Stomach (tissue), 4 donors: Measurements from ENCODE around the gene FADS3.

Experiments
- CTCF ChIP-seq, 7 experiments: fragments of 450-650 bp in 4 of 7; fragments of 200-600 bp in 3 of 7; sonication (generic) in 3 of 7; IDR thresholded peaks; one replicate each; pipeline ENCODE4 v1.5.1; 2016 to 2019; ENCODE audit warnings: antibody characterized with exemption in 7 of 7, control low read depth in 2 of 7, mild to moderate bottlenecking in 1 of 7
- EP300 ChIP-seq: sonication (generic); formaldehyde crosslinking; IDR thresholded peaks from one replicate; pipeline ENCODE4 v1.6.1; 2017; ENCODE audit warnings: antibody characterized with exemption
- POLR2A ChIP-seq, 4 donors: fragments of 450-650 bp; IDR thresholded peaks; one replicate each; pipeline ENCODE4 v1.6.1; 2016; ENCODE audit warnings: antibody characterized with exemption in 4 of 4, control low read depth in 2 of 4, mild to moderate bottlenecking in 1 of 4, moderate library complexity in 1 of 4
- POLR2AphosphoS5 ChIP-seq, 3 donors: sonication (generic); formaldehyde crosslinking; IDR thresholded peaks; one replicate each; pipeline ENCODE4 v1.6.1; 2016; ENCODE audit warnings: antibody characterized with exemption in 3 of 3

- TF ChIP-seq CTCF (IDR thresholded peaks at IDR 0.05) (no peak), POLR2AphosphoS5 (IDR thresholded peaks at IDR 0.05) (peak; percentile 49 to 56 (median 50)), POLR2A (IDR thresholded peaks at IDR 0.05) (no peak), EP300 (peak; percentile 60)
Measured at GRCh38 chr11:61887839-61888494, 3.4 kb downstream of the FADS3 start.
